ENCODE results near the gene RAB29. TPM values are rescaled to one million over a fixed set of nuclear protein-coding genes. Genes with fewer than 3 reads are reported as not detected.

RAB29 gene
- total RNA-seq, 1 experiment from 2014 or later = 15.1 TPM

- intact Hi-C loops (cut with micrococcal nuclease; ENCODE audit: unreplicated experiment) (loop anchor here (10.0 kb wide), 1 partner anchor 1105 kb away; no protein-coding TSS in a partner anchor), in situ Hi-C loops (cut with HindIII; ENCODE audit: low pct_unique_long_range_greater_than_20kb, low sequenced_read_pairs) (no loop called here)
- TF ChIP-seq SIN3A (IDR thresholded peaks at IDR 0.05; ENCODE audit: borderline replicate concordance, insufficient read depth, low read depth, low read length) (peak; percentile 47; the same call in 1 of the 2 replicates), CTCF (IDR thresholded peaks at IDR 0.05) (no peak), TCF7L2 (IDR thresholded peaks at IDR 0.05; ENCODE audit: low read depth, low read length) (peak; percentile 38; the same call in 1 of the 2 replicates), REST (IDR thresholded peaks at IDR 0.05; ENCODE audit: insufficient read depth in 1 of 2, low read depth in 2 of 2, low read length in 1 of 2) (0 out of 4 replicates have a peak, but pooled peaks of 1 of the 2 experiments have one; percentile 39), POLR2AphosphoS5 (IDR thresholded peaks at IDR 0.05; ENCODE audit: low read depth, low read length) (no peak; the same call in none of the 2 replicates)
- H3K9me3 ChIP-seq (ENCODE audit: control insufficient read depth, insufficient read depth, low read depth, low read length) = no peaks in the 10 kb centered on the region
- H3K4me1 ChIP-seq (ENCODE audit: control insufficient read depth, insufficient read depth, low read length) = peaks cover 25% of the 10 kb centered on the region
- CTCF ChIA-PET = interaction anchor here (0.6 kb wide), 1 partner anchor 101 kb away, joined by 3 read pairs; no protein-coding TSS in a partner anchor
- peak overlapping the region; percentile 98 for H3K27ac ChIP-seq (ENCODE audit: low read length)
- H3K27me3 ChIP-seq (ENCODE audit: control insufficient read depth, insufficient read depth, low read length) = no peaks in the 10 kb centered on the region
- POLR2A ChIA-PET = interaction anchor here (0.6 to 0.8 kb wide), 3 partner anchors 24 to 67 kb away, joined by 3 read pairs; no protein-coding TSS in a partner anchor
- DNase-seq (ENCODE audit: low read depth, low spot score) (peak; percentile 59), ATAC-seq (peak; percentile 92)
- peaks cover 4% of the 10 kb centered on the region; the same call in 1 of the 2 replicates for H3K36me3 ChIP-seq (ENCODE audit: control insufficient read depth, insufficient read depth, low read length)
- peak overlapping the region; percentile 88 to 98 for H3K4me3 ChIP-seq (ENCODE audit: low read depth in 2 of 2, low read length in 2 of 2)
- BruUV-seq (replicated peaks) = no TSS peak
Measured at GRCh38 chr1:205749234-205750137, 25.8 kb downstream of the RAB29 start.

GRCh38 chr1:205748403-205749233 is 26.7 kb downstream of the RAB29 start:
- intact Hi-C loops (cut with micrococcal nuclease; ENCODE audit: unreplicated experiment) = no loop called here
- H3K27ac ChIP-seq (ENCODE audit: low read length) = peak overlapping the region; percentile 98
- DNase-seq (ENCODE audit: low read depth, low spot score) = peak; percentile 71
- in situ Hi-C loops (cut with HindIII; ENCODE audit: low pct_unique_long_range_greater_than_20kb, low sequenced_read_pairs) = no loop called here
- H3K4me1 ChIP-seq (ENCODE audit: control insufficient read depth, insufficient read depth, low read length) = peaks cover 30% of the 10 kb centered on the region
- peak; percentile 54 for ATAC-seq
- H3K27me3 ChIP-seq (ENCODE audit: control insufficient read depth, insufficient read depth, low read length) = no peaks in the 10 kb centered on the region
- H3K36me3 ChIP-seq (ENCODE audit: control insufficient read depth, insufficient read depth, low read length) = peaks cover 4% of the 10 kb centered on the region; the same call in 1 of the 2 replicates
- 0 out of 2 replicates have a peak, but pooled peaks have one; percentile 1 for TF ChIP-seq SIN3A (IDR thresholded peaks at IDR 0.05; ENCODE audit: borderline replicate concordance, insufficient read depth, low read depth, low read length)
- no peak for TF ChIP-seq TCF7L2 (IDR thresholded peaks at IDR 0.05; ENCODE audit: low read depth, low read length)
- no peak for TF ChIP-seq REST (IDR thresholded peaks at IDR 0.05; ENCODE audit: insufficient read depth in 1 of 2, low read depth in 2 of 2, low read length in 1 of 2)
- peak; percentile 55 for TF ChIP-seq POLR2AphosphoS5 (IDR thresholded peaks at IDR 0.05; ENCODE audit: low read depth, low read length)
- TF ChIP-seq CTCF (IDR thresholded peaks at IDR 0.05) = no peak
- POLR2A ChIA-PET = interaction anchor here (0.5 to 0.7 kb wide), 3 partner anchors 37 to 1936 kb away, joined by 3 read pairs; no protein-coding TSS in a partner anchor
- CTCF ChIA-PET = no interaction called here
- H3K4me3 ChIP-seq (ENCODE audit: low read depth in 2 of 2, low read length in 2 of 2) = peak overlapping the region; percentile 88 to 98
- no peaks in the 10 kb centered on the region for H3K9me3 ChIP-seq (ENCODE audit: control insufficient read depth, insufficient read depth, low read depth, low read length)
- BruUV-seq (replicated peaks) = no TSS peak
